Osteocyte (in vitro differentiated cells): ENCODE measurements around the gene CDH10. TPM values are rescaled to one million over a fixed set of nuclear protein-coding genes. Genes with fewer than 3 reads are reported as not detected.

Source experiments
- DNase-seq: peaks from one replicate; pipeline ENCODE4 v3.0.0; 2021; ENCODE audit warnings: mixed read lengths; ENCODE audit not compliant: unreplicated experiment; ENCODE audit errors: extremely low spot score
- H3K27ac Mint-ChIP-seq: one replicate; pipeline ENCODE4 v1.8.0; 2021; ENCODE audit warnings: mild to moderate bottlenecking, mixed read lengths; ENCODE audit not compliant: unreplicated experiment
- H3K27me3 Mint-ChIP-seq: one replicate; pipeline ENCODE4 v1.8.0; 2021; ENCODE audit warnings: mixed read lengths; ENCODE audit not compliant: unreplicated experiment
- H3K36me3 Mint-ChIP-seq: one replicate; pipeline ENCODE4 v1.8.0; 2021; ENCODE audit warnings: mixed read lengths; ENCODE audit not compliant: unreplicated experiment
- H3K4me1 Mint-ChIP-seq: one replicate; pipeline ENCODE4 v1.8.0; 2021; ENCODE audit warnings: mixed read lengths; ENCODE audit not compliant: unreplicated experiment
- H3K4me3 Mint-ChIP-seq: one replicate; pipeline ENCODE4 v1.8.0; 2021; ENCODE audit warnings: mild to moderate bottlenecking, moderate library complexity, mixed read lengths; ENCODE audit not compliant: unreplicated experiment
- H3K9me3 Mint-ChIP-seq: one replicate; pipeline ENCODE4 v1.8.0; 2021; ENCODE audit warnings: mixed read lengths; ENCODE audit not compliant: unreplicated experiment
- total RNA-seq: library from RNA; stranded (reverse); gene quantifications from 2 replicates; pipeline ENCODE4 v1.2.1, GENCODE V29; 2021
- TF ChIP-seq, protein P1 (sequence below): fragments of 200-600 bp; sonication (generic); IDR thresholded peaks from 2 replicates; pipeline ENCODE4 v1.5.0; 2021; ENCODE audit warnings: antibody characterized with exemption, mild to moderate bottlenecking, moderate library complexity

The CDH10 gene
- total RNA-seq, 1 donor from 2014 or later: not detected

- no peak overlapping the region for H3K27ac Mint-ChIP-seq
- H3K4me3 Mint-ChIP-seq: no peak overlapping the region
- no peaks in the 10 kb centered on the region for H3K27me3 Mint-ChIP-seq
- no peaks in the 10 kb centered on the region for H3K9me3 Mint-ChIP-seq
- TF ChIP-seq, protein P1, sequence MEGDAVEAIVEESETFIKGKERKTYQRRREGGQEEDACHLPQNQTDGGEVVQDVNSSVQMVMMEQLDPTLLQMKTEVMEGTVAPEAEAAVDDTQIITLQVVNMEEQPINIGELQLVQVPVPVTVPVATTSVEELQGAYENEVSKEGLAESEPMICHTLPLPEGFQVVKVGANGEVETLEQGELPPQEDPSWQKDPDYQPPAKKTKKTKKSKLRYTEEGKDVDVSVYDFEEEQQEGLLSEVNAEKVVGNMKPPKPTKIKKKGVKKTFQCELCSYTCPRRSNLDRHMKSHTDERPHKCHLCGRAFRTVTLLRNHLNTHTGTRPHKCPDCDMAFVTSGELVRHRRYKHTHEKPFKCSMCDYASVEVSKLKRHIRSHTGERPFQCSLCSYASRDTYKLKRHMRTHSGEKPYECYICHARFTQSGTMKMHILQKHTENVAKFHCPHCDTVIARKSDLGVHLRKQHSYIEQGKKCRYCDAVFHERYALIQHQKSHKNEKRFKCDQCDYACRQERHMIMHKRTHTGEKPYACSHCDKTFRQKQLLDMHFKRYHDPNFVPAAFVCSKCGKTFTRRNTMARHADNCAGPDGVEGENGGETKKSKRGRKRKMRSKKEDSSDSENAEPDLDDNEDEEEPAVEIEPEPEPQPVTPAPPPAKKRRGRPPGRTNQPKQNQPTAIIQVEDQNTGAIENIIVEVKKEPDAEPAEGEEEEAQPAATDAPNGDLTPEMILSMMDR: no peak
- H3K36me3 Mint-ChIP-seq: no peaks in the 10 kb centered on the region
- DNase-seq: no peak
- no peaks in the 10 kb centered on the region for H3K4me1 Mint-ChIP-seq
Measured at GRCh38 chr5:24571302-24571701, 73.5 kb downstream of the CDH10 start.

GRCh38 chr5:24566933-24567332 lies 77.8 kb downstream of the CDH10 start:
- H3K36me3 Mint-ChIP-seq: no peaks in the 10 kb centered on the region
- H3K4me3 Mint-ChIP-seq: no peak overlapping the region
- H3K9me3 Mint-ChIP-seq: no peaks in the 10 kb centered on the region
- no peak overlapping the region for H3K27ac Mint-ChIP-seq
- no peaks in the 10 kb centered on the region for H3K4me1 Mint-ChIP-seq
- no peaks in the 10 kb centered on the region for H3K27me3 Mint-ChIP-seq
- no peak for DNase-seq
- TF ChIP-seq, protein P1: no peak

DNA sequence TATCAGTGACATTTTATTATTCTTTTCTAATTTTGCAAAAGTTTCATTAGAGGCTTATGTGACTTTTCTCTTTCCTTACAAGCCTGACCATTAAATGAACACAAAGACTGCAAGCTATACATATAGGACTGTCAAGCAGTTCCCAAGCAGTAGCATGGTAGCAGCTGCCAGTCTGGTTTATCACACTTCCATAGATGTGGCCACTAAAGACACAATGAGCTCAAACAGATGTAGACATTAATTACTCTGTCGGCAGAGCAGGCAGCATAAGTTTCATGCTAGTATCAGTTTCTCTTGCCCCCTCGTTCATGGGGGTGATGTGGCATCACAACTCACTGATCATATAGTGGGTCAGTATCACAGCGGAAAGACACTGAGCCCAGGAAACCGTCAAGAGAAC lies 89.5 kb downstream of the CDH10 start:
- no peak overlapping the region for H3K4me3 Mint-ChIP-seq
- H3K27ac Mint-ChIP-seq: no peak overlapping the region
- no peaks in the 10 kb centered on the region for H3K27me3 Mint-ChIP-seq
- TF ChIP-seq, protein P1: no peak
- no peak for DNase-seq
- H3K36me3 Mint-ChIP-seq: no peaks in the 10 kb centered on the region
- no peaks in the 10 kb centered on the region for H3K9me3 Mint-ChIP-seq
- H3K4me1 Mint-ChIP-seq: no peaks in the 10 kb centered on the region

DNA sequence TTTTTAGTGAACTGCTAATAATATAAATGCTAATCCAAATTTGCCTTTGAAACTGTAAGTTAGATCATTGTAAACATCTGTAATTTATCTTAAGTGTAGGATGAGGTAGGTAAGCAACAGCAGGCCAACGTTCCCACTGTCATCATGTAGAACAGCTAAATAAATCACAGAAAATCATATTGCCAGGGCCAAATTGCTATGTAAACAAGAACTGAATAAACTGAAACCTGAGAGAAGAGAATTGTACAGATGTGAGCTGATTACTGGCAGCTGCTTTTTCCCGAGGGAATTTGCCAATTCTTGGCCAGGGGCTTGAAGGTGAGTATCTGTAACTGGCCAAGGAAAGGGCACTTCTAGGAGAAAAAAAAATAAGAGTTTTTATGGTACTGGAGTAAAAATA lies 97.6 kb downstream of the CDH10 start:
- no peak for DNase-seq
- H3K4me3 Mint-ChIP-seq: no peak overlapping the region
- no peaks in the 10 kb centered on the region for H3K9me3 Mint-ChIP-seq
- TF ChIP-seq, protein P1: no peak
- H3K4me1 Mint-ChIP-seq: no peaks in the 10 kb centered on the region
- H3K36me3 Mint-ChIP-seq: no peaks in the 10 kb centered on the region
- H3K27me3 Mint-ChIP-seq: no peaks in the 10 kb centered on the region
- no peak overlapping the region for H3K27ac Mint-ChIP-seq

DNA sequence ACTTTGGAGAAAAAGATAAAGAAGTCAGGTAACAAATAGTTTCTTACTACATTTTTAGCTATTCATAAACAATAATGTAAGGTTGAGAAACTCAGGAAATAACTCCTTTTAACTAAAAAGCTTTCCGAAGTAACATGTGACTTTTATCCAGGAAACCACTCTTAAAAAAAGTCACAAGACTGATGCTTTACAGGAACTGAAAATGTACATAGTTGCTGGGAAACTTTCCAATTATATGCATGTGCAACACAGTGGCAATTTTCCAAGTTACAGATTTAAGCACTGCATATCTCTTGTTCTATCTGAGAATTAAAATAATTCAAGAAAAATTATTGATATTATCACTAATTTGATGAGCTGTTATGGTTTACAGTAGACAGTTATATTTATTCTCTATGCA lies 105.2 kb downstream of the CDH10 start:
- DNase-seq: no peak
- Mint-ChIP-seq H3K9me3 (no peaks in the 10 kb centered on the region), H3K27ac (no peak overlapping the region), H3K4me1 (no peaks in the 10 kb centered on the region), H3K4me3 (no peak overlapping the region), H3K27me3 (no peaks in the 10 kb centered on the region), H3K36me3 (no peaks in the 10 kb centered on the region)
- TF ChIP-seq, protein P1: no peak
